Caco-2 (cell line): ENCODE results near the gene CHI3L1. TPM values are rescaled to one million over a fixed set of nuclear protein-coding genes. Genes with fewer than 3 reads are reported as not detected.

Experiments
- BruUV-seq: library from RNA; stranded (reverse); fragments of 400-500 nt; replicated peaks from 2 replicates; lab custom pipeline; 2021; lab: Mats Ljungman, UMichigan
- CTCF ChIA-PET: fragments of 300-600 bp; sonication (Branson Sonifier 250); formaldehyde crosslinking; loops from one replicate; lab custom pipeline; 2022; ENCODE audit warnings: antibody characterized with exemption; lab: Charles Lee
- POLR2A ChIA-PET: fragments of 300-600 bp; sonication (Branson Sonifier 250); formaldehyde crosslinking; loops from one replicate; lab custom pipeline; 2022; ENCODE audit warnings: antibody characterized with exemption; lab: Charles Lee
- DNase-seq, 2 experiments: peaks; one replicate each; pipeline versions ENCODE4 v3.0.0 to v3.0.0-alpha.2; 2020 to 2022
- H3K27me3 ChIP-seq: replicated peaks from 2 replicates; pipeline ENCODE4 v1.6.0; 2011; ENCODE audit warnings: low read length; ENCODE audit not compliant: control insufficient read depth, insufficient read depth
- H3K36me3 ChIP-seq: 2 replicates; pipeline ENCODE4 v1.5.1; 2011; ENCODE audit warnings: low read length; ENCODE audit not compliant: control insufficient read depth, insufficient read depth
- H3K4me1 ChIP-seq: fragments of 250-450 bp; sonication (Bioruptor Pico); 2 replicates; pipeline ENCODE4 v1.5.1; 2020; ENCODE audit warnings: mild to moderate bottlenecking
- H3K4me3 ChIP-seq: 2 replicates; pipeline ENCODE4 v1.5.1; 2011; ENCODE audit warnings: low read depth, mild to moderate bottlenecking, control low read depth, low read length
- H3K9me3 ChIP-seq: fragments of 250-450 bp; sonication (Bioruptor Pico); 2 replicates; pipeline ENCODE4 v1.5.1; 2020; ENCODE audit warnings: mild to moderate bottlenecking, moderate library complexity
- H3K27ac Mint-ChIP-seq: one replicate; pipeline ENCODE4 v1.8.0; 2022; ENCODE audit warnings: mixed read lengths; ENCODE audit not compliant: unreplicated experiment
- H3K27me3 Mint-ChIP-seq: one replicate; pipeline ENCODE4 v1.8.0; 2022; ENCODE audit warnings: mixed read lengths; ENCODE audit not compliant: insufficient read depth, unreplicated experiment
- H3K36me3 Mint-ChIP-seq: one replicate; pipeline ENCODE4 v1.8.0; 2022; ENCODE audit warnings: mild to moderate bottlenecking, mixed read lengths; ENCODE audit not compliant: insufficient read depth, unreplicated experiment
- H3K4me1 Mint-ChIP-seq: one replicate; pipeline ENCODE4 v1.8.0; 2022; ENCODE audit warnings: low read depth, mixed read lengths; ENCODE audit not compliant: unreplicated experiment
- H3K4me3 Mint-ChIP-seq: one replicate; pipeline ENCODE4 v1.8.0; 2022; ENCODE audit warnings: mild to moderate bottlenecking, moderate library complexity, mixed read lengths; ENCODE audit not compliant: unreplicated experiment
- H3K9me3 Mint-ChIP-seq: one replicate; pipeline ENCODE4 v1.8.0; 2022; ENCODE audit warnings: mixed read lengths; ENCODE audit not compliant: unreplicated experiment
- intact Hi-C: fragments of 100-400 bp; cut with micrococcal nuclease; formaldehyde crosslinking; loops from one replicate; pipeline ENCODE4 v1.10.0; 2022; ENCODE audit not compliant: unreplicated experiment
- total RNA-seq: library from RNA; stranded (reverse); gene quantifications from 2 replicates; pipeline ENCODE4 v1.2.3, GENCODE V29; 2022
- TF ChIP-seq, protein P1 (sequence below), 2 experiments: fragments of 200-600 bp in 1 of 2; IDR thresholded peaks; 1 replicate in 1 of 2; 2 replicates in 1 of 2; pipeline versions ENCODE4 v1.5.1 to v1.8.0; 2011 to 2022; ENCODE audit warnings: antibody characterized with exemption in 1 of 2, control low read depth in 1 of 2, inconsistent platforms in 1 of 2, low read depth in 1 of 2, low read length in 1 of 2, mild to moderate bottlenecking in 1 of 2, moderate library complexity in 1 of 2; ENCODE audit not compliant: insufficient read depth in 1 of 2, severe bottlenecking in 1 of 2, unreplicated experiment in 1 of 2

CHI3L1 gene
- total RNA-seq, 1 experiment from 2014 or later = 235 TPM

DNA sequence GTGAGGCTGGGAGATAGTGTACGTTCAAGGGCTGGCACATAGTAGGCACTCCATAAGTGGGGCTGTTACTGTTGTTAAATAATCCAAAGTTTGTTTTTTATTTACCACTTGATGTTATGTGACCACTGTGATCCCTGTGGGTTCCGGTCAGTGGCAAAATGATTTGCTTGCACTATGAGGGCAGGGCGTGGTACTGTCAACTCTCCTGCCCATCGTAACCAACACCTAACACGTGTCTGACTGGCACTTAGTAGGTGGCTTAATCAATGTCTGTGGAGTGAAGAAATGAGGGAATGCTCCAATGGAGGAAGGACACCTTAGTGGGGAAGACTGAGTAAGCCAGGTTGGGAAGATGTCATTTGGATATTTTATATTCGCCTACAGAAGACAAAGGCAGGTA, 44.4 kb downstream of the CHI3L1 start:
- CTCF ChIA-PET = no interaction called here
- no TSS peak for BruUV-seq
- H3K27ac Mint-ChIP-seq = no peak overlapping the region

DNA sequence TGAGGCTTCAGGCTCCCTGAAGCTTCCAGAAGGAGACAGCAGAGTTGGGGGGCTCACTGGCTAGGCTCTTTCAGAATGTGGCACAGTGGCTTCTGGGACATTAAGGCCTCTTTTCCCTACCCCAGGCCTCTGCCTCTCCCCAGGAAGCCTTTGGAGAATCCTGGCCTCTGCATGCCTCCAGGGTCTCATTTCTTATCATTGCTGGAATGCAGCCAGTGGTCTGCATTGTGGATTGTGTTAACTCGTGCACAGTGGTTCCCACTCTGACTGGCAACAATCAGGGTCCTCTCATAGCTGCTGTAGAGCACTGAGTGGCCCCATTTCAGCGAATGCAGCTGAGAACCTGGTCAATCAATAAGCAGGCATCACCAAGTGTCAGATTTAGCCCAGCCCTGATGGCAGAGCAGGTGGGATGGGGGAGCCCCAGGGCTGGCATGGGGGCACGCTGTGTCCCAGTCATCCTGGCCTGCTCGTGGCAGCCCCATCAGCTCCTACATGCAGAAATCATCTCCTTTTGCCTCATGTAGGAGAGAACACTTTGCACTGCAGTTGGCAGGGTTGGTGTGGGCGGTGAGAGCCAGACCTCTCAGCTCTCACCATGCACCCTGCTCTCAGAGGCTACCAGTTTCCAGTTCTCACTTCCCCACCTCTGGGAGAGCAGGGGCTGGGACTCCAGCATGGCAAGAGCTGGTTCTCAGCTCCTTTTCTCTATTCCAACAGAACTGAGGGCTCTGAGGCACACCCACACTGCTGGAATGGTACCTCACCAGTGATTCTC, 45.6 kb downstream of the CHI3L1 start:
- TF ChIP-seq, protein P1, sequence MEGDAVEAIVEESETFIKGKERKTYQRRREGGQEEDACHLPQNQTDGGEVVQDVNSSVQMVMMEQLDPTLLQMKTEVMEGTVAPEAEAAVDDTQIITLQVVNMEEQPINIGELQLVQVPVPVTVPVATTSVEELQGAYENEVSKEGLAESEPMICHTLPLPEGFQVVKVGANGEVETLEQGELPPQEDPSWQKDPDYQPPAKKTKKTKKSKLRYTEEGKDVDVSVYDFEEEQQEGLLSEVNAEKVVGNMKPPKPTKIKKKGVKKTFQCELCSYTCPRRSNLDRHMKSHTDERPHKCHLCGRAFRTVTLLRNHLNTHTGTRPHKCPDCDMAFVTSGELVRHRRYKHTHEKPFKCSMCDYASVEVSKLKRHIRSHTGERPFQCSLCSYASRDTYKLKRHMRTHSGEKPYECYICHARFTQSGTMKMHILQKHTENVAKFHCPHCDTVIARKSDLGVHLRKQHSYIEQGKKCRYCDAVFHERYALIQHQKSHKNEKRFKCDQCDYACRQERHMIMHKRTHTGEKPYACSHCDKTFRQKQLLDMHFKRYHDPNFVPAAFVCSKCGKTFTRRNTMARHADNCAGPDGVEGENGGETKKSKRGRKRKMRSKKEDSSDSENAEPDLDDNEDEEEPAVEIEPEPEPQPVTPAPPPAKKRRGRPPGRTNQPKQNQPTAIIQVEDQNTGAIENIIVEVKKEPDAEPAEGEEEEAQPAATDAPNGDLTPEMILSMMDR (IDR thresholded peaks at IDR 0.05; ENCODE audit: insufficient read depth in 1 of 2, low read depth in 1 of 2, low read length in 1 of 2, severe bottlenecking in 1 of 2, unreplicated experiment in 1 of 2) = no peak
- intact Hi-C loops = no loop called here
- ChIA-PET CTCF (interaction anchor here (1.1 kb wide), 1 partner anchor 26 kb away, joined by 6 read pairs; no protein-coding TSS in a partner anchor), POLR2A (no interaction called here)
- H3K4me3 Mint-ChIP-seq = no peak overlapping the region
- DNase-seq = no peak
- no peaks in the 10 kb centered on the region for H3K9me3 Mint-ChIP-seq
- H3K36me3 Mint-ChIP-seq = peaks cover 7% of the 10 kb centered on the region
- H3K4me1 Mint-ChIP-seq = peaks cover 12% of the 10 kb centered on the region
- H3K27me3 Mint-ChIP-seq = no peaks in the 10 kb centered on the region
- no TSS peak for BruUV-seq
- Histone ChIP-seq H3K4me3 (no peak overlapping the region), H3K36me3 (no peaks in the 10 kb centered on the region), H3K9me3 (no peaks in the 10 kb centered on the region), H3K4me1 (peaks cover under 1% of the 10 kb centered on the region; the same call in 1 of the 2 replicates), H3K27me3 (no peaks in the 10 kb centered on the region)
- H3K27ac Mint-ChIP-seq = no peak overlapping the region

More for the DNA sequence above, 44.4 kb downstream of the CHI3L1 start:
- TF ChIP-seq, protein P1 (IDR thresholded peaks at IDR 0.05; ENCODE audit: insufficient read depth in 1 of 2, low read depth in 1 of 2, low read length in 1 of 2, severe bottlenecking in 1 of 2, unreplicated experiment in 1 of 2) = no peak
- no peak overlapping the region for H3K4me3 Mint-ChIP-seq
- Histone ChIP-seq H3K4me3 (no peak overlapping the region), H3K27me3 (no peaks in the 10 kb centered on the region), H3K4me1 (no peaks in the 10 kb centered on the region), H3K9me3 (no peaks in the 10 kb centered on the region), H3K36me3 (no peaks in the 10 kb centered on the region)
- peaks cover 7% of the 10 kb centered on the region for H3K36me3 Mint-ChIP-seq
- no peaks in the 10 kb centered on the region for H3K9me3 Mint-ChIP-seq
- DNase-seq = no peak
- POLR2A ChIA-PET = interaction anchor here (0.6 kb wide), 1 partner anchor 13 kb away, joined by 4 read pairs; no protein-coding TSS in a partner anchor
- H3K4me1 Mint-ChIP-seq = peaks cover 5% of the 10 kb centered on the region
- intact Hi-C loops = no loop called here
- H3K27me3 Mint-ChIP-seq = no peaks in the 10 kb centered on the region

DNA sequence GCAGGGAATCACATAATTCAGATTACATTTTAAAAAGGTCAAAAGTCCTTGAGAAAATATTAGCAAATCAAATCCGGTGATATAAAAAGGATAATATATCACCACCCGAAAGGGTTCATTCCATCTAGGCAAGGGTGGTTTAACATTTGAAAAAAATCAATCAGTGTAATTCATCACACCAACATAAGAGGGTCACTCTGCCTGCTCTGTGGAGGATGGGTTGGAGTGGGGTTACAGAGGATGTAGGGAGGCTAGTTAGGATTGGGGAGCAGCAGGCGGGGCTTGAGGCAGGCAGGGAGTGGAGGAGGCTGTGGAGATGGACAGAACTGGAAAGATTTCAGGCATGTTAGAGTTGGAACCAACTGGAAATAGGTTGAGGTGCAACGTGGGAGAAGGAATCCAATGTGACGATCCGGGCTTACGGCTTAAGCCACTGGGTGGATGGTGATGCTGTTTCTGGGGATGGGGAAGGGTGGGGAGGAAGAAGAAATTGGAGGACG, 46.5 kb downstream of the CHI3L1 start:
- POLR2A ChIA-PET = no interaction called here
- no peak overlapping the region for H3K4me3 ChIP-seq
- no peaks in the 10 kb centered on the region for H3K9me3 ChIP-seq
- Mint-ChIP-seq H3K36me3 (peaks cover 7% of the 10 kb centered on the region), H3K4me1 (peaks cover 12% of the 10 kb centered on the region), H3K27ac (no peak overlapping the region), H3K9me3 (no peaks in the 10 kb centered on the region), H3K27me3 (no peaks in the 10 kb centered on the region), H3K4me3 (no peak overlapping the region)
- H3K4me1 ChIP-seq = peaks cover 4% of the 10 kb centered on the region; the same call in 1 of the 2 replicates
- no TSS peak for BruUV-seq
- TF ChIP-seq, protein P1 (IDR thresholded peaks at IDR 0.05; ENCODE audit: insufficient read depth in 1 of 2, low read depth in 1 of 2, low read length in 1 of 2, severe bottlenecking in 1 of 2, unreplicated experiment in 1 of 2) = no peak
- intact Hi-C loops = no loop called here
- DNase-seq = no peak
- H3K27me3 ChIP-seq = no peaks in the 10 kb centered on the region
- no peaks in the 10 kb centered on the region for H3K36me3 ChIP-seq
- CTCF ChIA-PET = no interaction called here
